Measurements from ENCODE around the gene LLCFC1. TPM values are rescaled to one million over a fixed set of nuclear protein-coding genes. Genes with fewer than 3 reads are reported as not detected.

The LLCFC1 gene
- total and polyA plus RNA-seq, 7 experiments from 2014 or later, result 0.76 TPM; not detected in 6

GRCh38 chr7:142950235-142950634 lies 11.0 kb downstream of the LLCFC1 start:
- no peaks in the 10 kb centered on the region for H3K4me1 Mint-ChIP-seq
- peaks cover 0 to 7% (median 0%) of the 10 kb centered on the region in 5 donors for H3K36me3 Mint-ChIP-seq
- Histone ChIP-seq H3K9me3 (ENCODE audit: control insufficient read depth in 2 of 3, low read length in 3 of 3) (peaks cover 0 to 9% (median 0%) of the 10 kb centered on the region in 3 experiments), H3K4me3 (ENCODE audit: low read length) (no peak overlapping the region), H3K27ac (ENCODE audit: low read depth, low read length) (no peak overlapping the region), H3K27me3 (ENCODE audit: control insufficient read depth in 2 of 2, insufficient read depth in 2 of 2, low read length in 2 of 2) (no peaks in the 10 kb centered on the region), H3K36me3 (ENCODE audit: control insufficient read depth in 2 of 3, insufficient read depth in 3 of 3, low read length in 3 of 3) (no peaks in the 10 kb centered on the region), H3K4me1 (ENCODE audit: control insufficient read depth in 2 of 2, insufficient read depth in 2 of 2, low read length in 2 of 2) (no peaks in the 10 kb centered on the region)
- ATAC-seq (no peak), DNase-seq (no peak)
- ChIA-PET POLR2A (no interaction called here), CTCF (no interaction called here)
- H3K27me3 Mint-ChIP-seq, result peaks cover 8 to 18% (median 12%) of the 10 kb centered on the region in 5 donors
- peaks cover 0 to 19% (median 10%) of the 10 kb centered on the region in 11 donors for H3K9me3 Mint-ChIP-seq
- intact Hi-C loops (cut with micrococcal nuclease), result no loop called here
- no peak overlapping the region for H3K4me3 Mint-ChIP-seq
- H3K27ac Mint-ChIP-seq, result no peak overlapping the region

- POLR2A ChIA-PET, result no interaction called here
- Histone ChIP-seq H3K4me1 (ENCODE audit: control insufficient read depth in 2 of 2, insufficient read depth in 2 of 2, low read length in 2 of 2) (no peaks in the 10 kb centered on the region), H3K36me3 (ENCODE audit: control insufficient read depth in 2 of 3, insufficient read depth in 3 of 3, low read length in 3 of 3) (no peaks in the 10 kb centered on the region), H3K27me3 (ENCODE audit: control insufficient read depth in 2 of 2, insufficient read depth in 2 of 2, low read length in 2 of 2) (no peaks in the 10 kb centered on the region), H3K4me3 (ENCODE audit: low read length) (no peak overlapping the region), H3K27ac (ENCODE audit: low read depth, low read length) (no peak overlapping the region), H3K9me3 (ENCODE audit: control insufficient read depth in 2 of 3, low read length in 3 of 3) (peaks cover 0 to 18% (median 5%) of the 10 kb centered on the region in 3 experiments)
- no peak overlapping the region for H3K4me3 Mint-ChIP-seq
- ATAC-seq, result no peak
- H3K27me3 Mint-ChIP-seq, result peaks cover 7 to 31% (median 13%) of the 10 kb centered on the region in 5 donors
- H3K27ac Mint-ChIP-seq, result no peak overlapping the region
- intact Hi-C loops (cut with micrococcal nuclease), result no loop called here
- peaks cover 11 to 36% (median 23%) of the 10 kb centered on the region in 11 donors for H3K9me3 Mint-ChIP-seq
- CTCF ChIA-PET, result no interaction called here
- H3K4me1 Mint-ChIP-seq, result no peaks in the 10 kb centered on the region
- peaks cover 3 to 22% (median 13%) of the 10 kb centered on the region in 5 donors for H3K36me3 Mint-ChIP-seq
- no peak for DNase-seq
Measured at GRCh38 chr7:142954680-142955268, 15.5 kb downstream of the LLCFC1 start.

GRCh38 chr7:142956951-142957623 lies 17.8 kb downstream of the LLCFC1 start:
- Mint-ChIP-seq H3K27ac (no peak overlapping the region), H3K36me3 (peaks cover 3 to 22% (median 13%) of the 10 kb centered on the region in 5 donors), H3K27me3 (peaks cover 14 to 29% (median 25%) of the 10 kb centered on the region in 5 donors), H3K4me1 (no peaks in the 10 kb centered on the region), H3K4me3 (no peak overlapping the region), H3K9me3 (peaks cover 11 to 36% (median 23%) of the 10 kb centered on the region in 11 donors)
- ChIA-PET POLR2A (no interaction called here), CTCF (no interaction called here)
- Histone ChIP-seq H3K36me3 (ENCODE audit: control insufficient read depth in 2 of 3, insufficient read depth in 3 of 3, low read length in 3 of 3) (no peaks in the 10 kb centered on the region), H3K4me3 (ENCODE audit: low read length) (no peak overlapping the region), H3K27ac (ENCODE audit: low read depth, low read length) (no peak overlapping the region), H3K4me1 (ENCODE audit: control insufficient read depth in 2 of 2, insufficient read depth in 2 of 2, low read length in 2 of 2) (no peaks in the 10 kb centered on the region), H3K27me3 (ENCODE audit: control insufficient read depth in 2 of 2, insufficient read depth in 2 of 2, low read length in 2 of 2) (no peaks in the 10 kb centered on the region), H3K9me3 (ENCODE audit: control insufficient read depth in 2 of 3, low read length in 3 of 3) (peaks cover 0 to 18% (median 5%) of the 10 kb centered on the region in 3 experiments)
- DNase-seq (no peak), ATAC-seq (no peak)
- intact Hi-C loops (cut with micrococcal nuclease), result no loop called here

- Mint-ChIP-seq H3K27me3 (peaks cover 14 to 29% (median 25%) of the 10 kb centered on the region in 5 donors), H3K4me3 (no peak overlapping the region), H3K9me3 (peaks cover 11 to 36% (median 23%) of the 10 kb centered on the region in 11 donors), H3K36me3 (peaks cover 3 to 22% (median 13%) of the 10 kb centered on the region in 5 donors), H3K27ac (no peak overlapping the region), H3K4me1 (no peaks in the 10 kb centered on the region)
- POLR2A ChIA-PET, result no interaction called here
- H3K27ac ChIP-seq (ENCODE audit: low read depth, low read length), result no peak overlapping the region
- no peak for ATAC-seq
- CTCF ChIA-PET, result no interaction called here
- H3K27me3 ChIP-seq (ENCODE audit: control insufficient read depth in 2 of 2, insufficient read depth in 2 of 2, low read length in 2 of 2), result no peaks in the 10 kb centered on the region
- intact Hi-C loops (cut with micrococcal nuclease), result no loop called here
- peaks cover 0 to 18% (median 5%) of the 10 kb centered on the region in 3 experiments for H3K9me3 ChIP-seq (ENCODE audit: control insufficient read depth in 2 of 3, low read length in 3 of 3)
- no peaks in the 10 kb centered on the region for H3K36me3 ChIP-seq (ENCODE audit: control insufficient read depth in 2 of 3, insufficient read depth in 3 of 3, low read length in 3 of 3)
- no peaks in the 10 kb centered on the region for H3K4me1 ChIP-seq (ENCODE audit: control insufficient read depth in 2 of 2, insufficient read depth in 2 of 2, low read length in 2 of 2)
- DNase-seq, result no peak
- no peak overlapping the region for H3K4me3 ChIP-seq (ENCODE audit: low read length)
Measured at GRCh38 chr7:142957723-142958122, 18.4 kb downstream of the LLCFC1 start.

- DNase-seq, result no peak
- no peak for ATAC-seq
- peaks cover 0 to 16% (median 5%) of the 10 kb centered on the region in 3 experiments for H3K9me3 ChIP-seq (ENCODE audit: control insufficient read depth in 2 of 3, low read length in 3 of 3)
- H3K36me3 ChIP-seq (ENCODE audit: control insufficient read depth in 2 of 3, insufficient read depth in 3 of 3, low read length in 3 of 3), result no peaks in the 10 kb centered on the region
- ChIA-PET CTCF (no interaction called here), POLR2A (no interaction called here)
- no peaks in the 10 kb centered on the region for H3K4me1 ChIP-seq (ENCODE audit: control insufficient read depth in 2 of 2, insufficient read depth in 2 of 2, low read length in 2 of 2)
- H3K9me3 Mint-ChIP-seq, result peaks cover 11 to 24% (median 15%) of the 10 kb centered on the region in 11 donors
- no peak overlapping the region for H3K27ac Mint-ChIP-seq
- no peak overlapping the region for H3K27ac ChIP-seq (ENCODE audit: low read depth, low read length)
- H3K4me1 Mint-ChIP-seq, result peaks cover 0 to 2% (median 0%) of the 10 kb centered on the region in 7 donors
- H3K36me3 Mint-ChIP-seq, result peaks cover 3 to 15% (median 12%) of the 10 kb centered on the region in 5 donors
- no peak overlapping the region for H3K4me3 Mint-ChIP-seq
- intact Hi-C loops (cut with micrococcal nuclease), result no loop called here
- peaks cover 14 to 33% (median 25%) of the 10 kb centered on the region in 5 donors for H3K27me3 Mint-ChIP-seq
- no peaks in the 10 kb centered on the region for H3K27me3 ChIP-seq (ENCODE audit: control insufficient read depth in 2 of 2, insufficient read depth in 2 of 2, low read length in 2 of 2)
- H3K4me3 ChIP-seq (ENCODE audit: low read length), result no peak overlapping the region
Measured at GRCh38 chr7:142959202-142959601, 19.9 kb downstream of the LLCFC1 start.

GRCh38 chr7:142960955-142961512 lies 21.8 kb downstream of the LLCFC1 start:
- peaks cover 2 to 10% (median 7%) of the 10 kb centered on the region in 11 donors for H3K9me3 Mint-ChIP-seq
- POLR2A ChIA-PET, result no interaction called here
- Histone ChIP-seq H3K27ac (ENCODE audit: low read depth, low read length) (no peak overlapping the region), H3K4me3 (ENCODE audit: low read length) (no peak overlapping the region), H3K4me1 (ENCODE audit: control insufficient read depth in 2 of 2, insufficient read depth in 2 of 2, low read length in 2 of 2) (no peaks in the 10 kb centered on the region), H3K9me3 (ENCODE audit: control insufficient read depth in 2 of 3, low read length in 3 of 3) (peaks cover 0 to 3% (median 0%) of the 10 kb centered on the region in 3 experiments), H3K36me3 (ENCODE audit: control insufficient read depth in 2 of 3, insufficient read depth in 3 of 3, low read length in 3 of 3) (no peaks in the 10 kb centered on the region), H3K27me3 (ENCODE audit: control insufficient read depth in 2 of 2, insufficient read depth in 2 of 2, low read length in 2 of 2) (no peaks in the 10 kb centered on the region)
- DNase-seq (no peak), ATAC-seq (no peak)
- H3K4me3 Mint-ChIP-seq, result no peak overlapping the region
- CTCF ChIA-PET, result no interaction called here
- peaks cover 0 to 2% (median 0%) of the 10 kb centered on the region in 7 donors for H3K4me1 Mint-ChIP-seq
- H3K27me3 Mint-ChIP-seq, result peaks cover 14 to 33% (median 30%) of the 10 kb centered on the region in 5 donors
- peaks cover 0 to 9% (median 3%) of the 10 kb centered on the region in 5 donors for H3K36me3 Mint-ChIP-seq
- intact Hi-C loops (cut with micrococcal nuclease), result no loop called here
- H3K27ac Mint-ChIP-seq, result no peak overlapping the region
